ENCODE results near the gene TNRC18.

DNA sequence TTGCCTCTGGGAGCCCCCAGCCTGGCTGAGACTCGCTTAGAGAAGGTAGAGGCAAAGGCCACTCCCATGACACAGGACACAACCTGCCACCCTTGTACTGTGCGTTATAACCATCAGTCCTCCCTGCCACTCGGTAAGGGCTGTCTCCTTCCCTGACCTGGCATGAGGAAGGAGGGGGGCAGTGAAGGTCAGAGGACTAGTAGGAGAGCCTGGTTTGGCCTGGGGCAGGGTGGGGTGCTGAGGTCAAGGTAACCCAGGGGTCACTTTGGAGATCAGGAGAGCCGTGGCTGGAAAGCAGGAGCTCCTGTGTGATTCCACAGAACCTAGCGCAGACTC is 6.9 kb upstream of the TNRC18 start:
- TF ChIP-seq EP300 (IDR thresholded peaks at IDR 0.05): no peak
- no peak for TF ChIP-seq POLR2AphosphoS5 (IDR thresholded peaks at IDR 0.05)
- no peak for TF ChIP-seq CTCF (IDR thresholded peaks at IDR 0.05)
- no peak for TF ChIP-seq POLR2A (IDR thresholded peaks at IDR 0.05)

All from suprapubic skin (tissue), 4 donors.